Naive B cell (primary cell): ENCODE results near the gene FAM169A. TPM values are rescaled to one million over a fixed set of nuclear protein-coding genes. Genes with fewer than 3 reads are reported as not detected.
"Not testable (repeated sequence)": the region's sequence is repeated elsewhere in the genome, so short reads cannot be mapped to it uniquely, and the experiment has no call there.

Experiments used
- ATAC-seq, 2 donors: fragments of 150-1000 bp; cut with Tn5 transposase; 2 replicates each; pipeline ENCODE4 v1.10.0; 2021; ENCODE audit warnings: low read depth in 2 of 2, mild to moderate bottlenecking in 2 of 2, moderate library complexity in 2 of 2
- DNase-seq: peaks from one replicate; pipeline ENCODE4 v3.0.0; 2022
- H3K27ac Mint-ChIP-seq, 6 donors: one replicate each; pipeline ENCODE4 v1.8.0; 2020 to 2022; ENCODE audit warnings: mild to moderate bottlenecking in 6 of 6, mixed read lengths in 6 of 6, moderate library complexity in 5 of 6, inconsistent platforms in 2 of 6
- H3K27me3 Mint-ChIP-seq, 3 donors: one replicate each; pipeline ENCODE4 v1.8.0; 2021 to 2022; ENCODE audit warnings: mixed read lengths in 3 of 3, mild to moderate bottlenecking in 1 of 3
- H3K36me3 Mint-ChIP-seq, 2 donors: one replicate each; pipeline ENCODE4 v1.8.0; 2020 to 2022; ENCODE audit warnings: mixed read lengths in 2 of 2, inconsistent platforms in 1 of 2, mild to moderate bottlenecking in 1 of 2
- H3K4me1 Mint-ChIP-seq, 3 donors: one replicate each; pipeline ENCODE4 v1.8.0; 2020 to 2022; ENCODE audit warnings: mixed read lengths in 3 of 3, inconsistent platforms in 1 of 3, mild to moderate bottlenecking in 1 of 3, moderate library complexity in 1 of 3
- H3K4me3 Mint-ChIP-seq, 8 donors: one replicate each; pipeline ENCODE4 v1.8.0; 2020 to 2022; ENCODE audit warnings: mild to moderate bottlenecking in 8 of 8, mixed read lengths in 8 of 8, moderate library complexity in 8 of 8, inconsistent platforms in 2 of 8
- H3K9me3 Mint-ChIP-seq, 7 donors: one replicate each; pipeline ENCODE4 v1.8.0; 2020 to 2022; ENCODE audit warnings: mixed read lengths in 7 of 7, mild to moderate bottlenecking in 5 of 7, inconsistent platforms in 2 of 7, moderate library complexity in 1 of 7
- polyA plus RNA-seq, 6 donors: library from polyadenylated mRNA; unstranded; fragments of 300-500 nt; fragmentation: Illumina TruSeq; gene quantifications; one replicate each; pipeline ENCODE4 v1.2.3, GENCODE V29; 2021; ENCODE audit warnings: low read depth in 6 of 6

The FAM169A gene
- polyA plus RNA-seq, 6 donors from 2014 or later = 3.0 to 9.2 (median 7.5) TPM

DNA sequence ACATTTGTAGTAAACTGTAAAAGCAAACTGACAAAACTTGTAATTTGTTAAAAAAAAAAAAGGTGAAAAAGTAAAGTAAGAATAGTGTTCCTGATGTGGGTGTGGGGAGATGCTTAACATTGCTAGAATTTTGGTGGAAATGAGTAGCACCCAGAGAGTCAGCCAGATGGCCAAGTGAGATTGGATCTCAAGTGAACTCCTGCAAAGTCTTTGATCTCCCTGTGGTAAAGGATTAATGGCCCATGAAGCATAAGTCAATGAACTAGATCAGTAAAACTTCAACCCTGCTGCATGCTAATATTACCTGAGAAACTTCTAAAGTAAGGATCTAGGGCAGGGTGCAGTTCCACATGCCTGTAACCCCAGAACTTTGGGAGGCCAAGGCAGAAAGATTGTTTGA, 19.0 kb upstream of the FAM169A start:
- Mint-ChIP-seq H3K4me3 (no peak overlapping the region), H3K9me3 (no peaks in the 10 kb centered on the region), H3K4me1 (no peaks in the 10 kb centered on the region), H3K27ac (peak overlapping the region in 1 of 6 donors; percentile 16), H3K36me3 (no peaks in the 10 kb centered on the region), H3K27me3 (peaks cover 0 to 12% (median 9%) of the 10 kb centered on the region in 3 donors)
- ATAC-seq = no peak
- DNase-seq = no peak

- H3K27me3 Mint-ChIP-seq, H3K36me3 Mint-ChIP-seq, ATAC-seq, DNase-seq, H3K4me1 Mint-ChIP-seq, H3K9me3 Mint-ChIP-seq, H3K4me3 Mint-ChIP-seq: not testable (repeated sequence)
- peak overlapping the region in 1 of 6 donors; percentile 36 for H3K27ac Mint-ChIP-seq
These were observed 16.4 kb upstream of the FAM169A start for GRCh38 chr5:74882379-74883134.

- no peaks in the 10 kb centered on the region for H3K9me3 Mint-ChIP-seq
- H3K36me3 Mint-ChIP-seq = no peaks in the 10 kb centered on the region
- no peak overlapping the region for H3K4me3 Mint-ChIP-seq
- DNase-seq (no peak), ATAC-seq (no peak)
- no peaks in the 10 kb centered on the region for H3K4me1 Mint-ChIP-seq
- H3K27ac Mint-ChIP-seq = peak overlapping the region in 1 of 6 donors; percentile 78
- H3K27me3 Mint-ChIP-seq = peaks cover 0 to 6% (median 0%) of the 10 kb centered on the region in 3 donors
These were observed 11.6 kb upstream of the FAM169A start for GRCh38 chr5:74877624-74878304.

GRCh38 chr5:74875994-74876791, 10.0 kb upstream of the FAM169A start:
- DNase-seq (no peak), ATAC-seq (no peak)
- Mint-ChIP-seq H3K27ac (no peak overlapping the region), H3K36me3 (no peaks in the 10 kb centered on the region), H3K4me1 (no peaks in the 10 kb centered on the region), H3K4me3 (no peak overlapping the region), H3K9me3 (no peaks in the 10 kb centered on the region), H3K27me3 (peaks cover 0 to 6% (median 0%) of the 10 kb centered on the region in 3 donors)

DNA sequence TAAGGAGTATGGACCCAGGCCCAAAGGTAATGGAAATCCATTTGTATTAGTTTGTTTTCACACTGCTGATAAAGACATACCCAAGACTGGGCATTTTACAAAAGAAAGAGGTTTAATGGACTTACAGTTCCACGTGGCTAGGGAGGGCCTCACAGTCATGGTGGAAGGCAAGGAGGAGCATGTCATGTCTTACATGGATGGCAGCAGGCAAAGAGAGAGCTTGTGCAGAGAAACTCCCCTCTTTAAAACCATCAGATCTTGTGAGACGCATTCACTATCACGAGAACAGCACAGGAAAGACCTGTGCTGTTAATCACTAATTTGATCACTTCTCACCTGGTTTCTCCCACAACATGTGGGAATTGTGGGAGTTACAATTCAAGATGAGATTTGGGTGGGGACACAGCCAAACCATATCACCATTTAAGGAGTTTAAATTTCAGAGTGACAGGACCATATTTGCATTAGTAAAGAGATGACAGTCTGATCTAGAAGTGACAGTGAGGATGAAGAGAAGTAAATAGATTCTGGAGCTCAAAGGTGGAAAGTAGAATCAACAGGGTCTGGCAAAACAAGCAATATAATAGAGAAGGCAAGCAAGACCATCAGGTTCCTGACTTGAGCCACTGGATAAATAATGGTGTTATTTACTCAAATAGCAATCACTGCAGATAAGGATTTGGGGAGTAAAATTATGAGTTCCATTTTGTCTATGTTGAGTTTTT, 7.5 kb upstream of the FAM169A start:
- no peak for ATAC-seq
- Mint-ChIP-seq H3K4me1 (no peaks in the 10 kb centered on the region), H3K27ac (no peak overlapping the region), H3K9me3 (no peaks in the 10 kb centered on the region), H3K27me3 (peaks cover 0 to 19% (median 7%) of the 10 kb centered on the region in 3 donors), H3K36me3 (no peaks in the 10 kb centered on the region), H3K4me3 (no peak overlapping the region)
- DNase-seq = no peak

GRCh38 chr5:74870299-74871067, 4.3 kb upstream of the FAM169A start:
- Mint-ChIP-seq H3K9me3 (no peaks in the 10 kb centered on the region), H3K27me3 (peaks cover 0 to 20% (median 7%) of the 10 kb centered on the region in 3 donors), H3K4me3 (peak overlapping the region in 1 of 8 donors; percentile 62), H3K36me3 (peaks cover 0 to under 1% of the 10 kb centered on the region in 2 donors), H3K4me1 (peaks cover 5 to 8% (median 5%) of the 10 kb centered on the region in 3 donors), H3K27ac (no peak overlapping the region)
- ATAC-seq (no peak), DNase-seq (no peak)

DNA sequence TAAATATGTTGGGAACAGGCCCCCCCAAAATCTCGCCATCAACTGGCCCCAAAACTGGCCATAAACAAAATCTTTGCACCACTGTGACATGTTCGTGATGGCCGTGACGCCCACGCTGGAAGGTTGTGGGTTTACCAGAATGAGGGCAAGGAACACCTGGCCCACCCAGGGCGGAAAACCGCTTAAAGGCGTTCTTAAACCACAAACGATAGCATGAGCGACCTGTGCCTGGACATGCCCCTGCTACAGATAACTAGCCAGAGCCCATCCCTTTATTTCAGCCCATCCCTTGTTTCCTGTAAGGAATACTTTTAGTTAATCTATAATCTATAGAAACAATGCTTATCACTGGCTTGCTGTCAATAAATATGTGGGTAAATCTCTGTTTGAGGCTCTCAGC, 3.2 kb upstream of the FAM169A start:
- not testable (repeated sequence) for ATAC-seq, H3K36me3 Mint-ChIP-seq, DNase-seq, H3K9me3 Mint-ChIP-seq
- H3K4me1 Mint-ChIP-seq = peaks cover 15 to 16% (median 16%) of the 10 kb centered on the region in 3 donors
- peak overlapping the region in 1 of 6 donors; percentile 36 for H3K27ac Mint-ChIP-seq
- peak overlapping the region in 2 of 8 donors; percentile 49 to 54 for H3K4me3 Mint-ChIP-seq
- H3K27me3 Mint-ChIP-seq = peaks cover 0 to 24% (median 7%) of the 10 kb centered on the region in 3 donors

DNA sequence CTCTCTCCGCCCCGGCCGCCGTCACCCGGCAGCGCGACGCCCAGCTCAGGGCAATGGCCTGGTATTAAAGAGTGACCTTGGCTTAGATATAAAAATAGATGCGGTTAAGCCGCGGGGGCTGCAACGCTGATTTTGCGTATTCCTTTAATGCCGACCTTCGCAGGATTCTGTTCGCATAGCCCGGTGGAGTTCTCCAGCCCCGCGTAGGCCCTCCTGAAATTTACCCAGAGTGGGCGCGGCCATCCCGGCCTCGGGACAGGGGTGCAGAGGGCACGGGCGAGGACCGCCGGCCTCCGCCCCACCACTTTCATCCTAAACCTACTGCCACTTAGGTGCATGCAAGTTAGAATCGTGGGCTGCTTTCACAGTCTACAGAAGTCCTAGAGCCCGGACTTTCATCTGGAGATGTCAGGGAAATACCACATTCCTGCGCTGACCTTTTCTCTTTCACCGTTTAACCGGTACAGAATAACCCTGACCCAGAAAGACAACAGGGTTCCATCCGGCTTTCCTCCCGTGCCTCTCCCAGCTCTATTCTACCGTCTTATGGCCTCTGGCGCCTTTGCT, 492 bp upstream of the FAM169A start:
- peak overlapping the region; percentile 87 to 95 (median 90) for H3K4me3 Mint-ChIP-seq
- peaks cover 18 to 37% (median 25%) of the 10 kb centered on the region in 3 donors for H3K4me1 Mint-ChIP-seq
- peak overlapping the region; percentile 44 to 93 (median 87) for H3K27ac Mint-ChIP-seq
- no peak for DNase-seq
- H3K36me3 Mint-ChIP-seq = peaks cover 0 to 4% of the 10 kb centered on the region in 2 donors
- no peaks in the 10 kb centered on the region for H3K9me3 Mint-ChIP-seq
- peaks cover 0 to 18% (median 7%) of the 10 kb centered on the region in 3 donors for H3K27me3 Mint-ChIP-seq
- peak; percentile 4 for ATAC-seq

- no peak for DNase-seq
- peak overlapping the region; percentile 85 to 98 (median 90) for H3K4me3 Mint-ChIP-seq
- H3K36me3 Mint-ChIP-seq = peaks cover 0 to 4% of the 10 kb centered on the region in 2 donors
- no peak for ATAC-seq
- no peaks in the 10 kb centered on the region for H3K9me3 Mint-ChIP-seq
- peaks cover 21 to 46% (median 32%) of the 10 kb centered on the region in 3 donors for H3K4me1 Mint-ChIP-seq
- H3K27me3 Mint-ChIP-seq = peaks cover 0 to 18% (median 2%) of the 10 kb centered on the region in 3 donors
- H3K27ac Mint-ChIP-seq = peak overlapping the region; percentile 85 to 96 (median 92)
These were observed 857 bp downstream of the FAM169A start for GRCh38 chr5:74865256-74865803.

DNA sequence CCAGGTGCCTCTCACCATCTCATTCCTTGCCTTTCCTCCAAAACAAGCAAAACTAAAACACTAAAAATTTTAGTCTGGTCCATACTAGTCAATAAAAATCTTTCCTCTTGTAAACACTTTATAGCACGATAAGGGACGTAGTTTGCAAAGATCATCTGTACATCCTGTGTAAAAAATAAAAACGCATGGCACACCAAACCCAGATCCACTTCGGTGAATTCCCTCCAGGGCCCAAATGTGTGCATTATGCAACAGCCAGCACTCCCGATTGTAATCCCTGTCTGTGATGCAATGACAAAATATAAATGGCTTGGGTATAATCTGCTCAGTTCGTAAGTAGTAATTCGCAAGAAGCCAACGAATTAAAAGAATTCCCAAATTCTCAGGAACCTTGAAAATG, 1.4 kb downstream of the FAM169A start:
- H3K27me3 Mint-ChIP-seq = peaks cover 0 to 13% (median 0%) of the 10 kb centered on the region in 3 donors
- DNase-seq (no peak), ATAC-seq (no peak)
- peak overlapping the region in 4 of 6 donors; percentile 19 to 93 (median 65) for H3K27ac Mint-ChIP-seq
- H3K4me1 Mint-ChIP-seq = peaks cover 21 to 46% (median 32%) of the 10 kb centered on the region in 3 donors
- peak overlapping the region; percentile 85 to 98 (median 90) for H3K4me3 Mint-ChIP-seq
- peaks cover 0 to 4% of the 10 kb centered on the region in 2 donors for H3K36me3 Mint-ChIP-seq
- H3K9me3 Mint-ChIP-seq = no peaks in the 10 kb centered on the region

DNA sequence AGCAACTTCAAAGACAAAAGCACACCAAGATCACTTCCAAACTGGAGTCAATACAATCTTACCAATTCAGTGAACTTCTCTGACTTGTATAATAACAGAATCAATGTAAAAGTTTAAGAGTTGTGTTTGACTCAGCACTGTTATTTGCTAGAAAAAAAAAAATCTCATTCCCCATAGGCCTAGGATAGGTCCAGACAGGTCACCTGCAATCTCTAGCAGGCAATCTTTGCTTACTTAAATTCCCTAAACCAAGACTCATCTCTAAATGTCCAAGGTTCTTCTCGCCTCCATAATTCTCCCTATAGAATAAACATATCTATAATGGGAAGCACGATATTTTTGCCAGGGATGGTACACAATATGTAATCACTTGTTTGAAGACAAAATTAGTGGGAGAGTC, 2.5 kb downstream of the FAM169A start:
- no peak for ATAC-seq

More for the DNA sequence above, 2.5 kb downstream of the FAM169A start:
- peaks cover 0 to 4% of the 10 kb centered on the region in 2 donors for H3K36me3 Mint-ChIP-seq
- peaks cover 0 to 5% (median 0%) of the 10 kb centered on the region in 3 donors for H3K27me3 Mint-ChIP-seq
- peak overlapping the region in 2 of 8 donors; percentile 4 to 89 for H3K4me3 Mint-ChIP-seq
- peak overlapping the region in 3 of 6 donors; percentile 13 to 30 (median 15) for H3K27ac Mint-ChIP-seq
- H3K4me1 Mint-ChIP-seq = peaks cover 21 to 46% (median 32%) of the 10 kb centered on the region in 3 donors
- no peaks in the 10 kb centered on the region for H3K9me3 Mint-ChIP-seq
- DNase-seq = no peak
